IPS-11a (cell line): ENCODE measurements around the gene CCSER2.

ENCODE experiments used
- H3K4me3 ChIP-seq: one replicate; pipeline ENCODE4 v1.5.1; 2013; ENCODE audit warnings: low read depth, low read length, control low read depth

CCSER2 gene

DNA sequence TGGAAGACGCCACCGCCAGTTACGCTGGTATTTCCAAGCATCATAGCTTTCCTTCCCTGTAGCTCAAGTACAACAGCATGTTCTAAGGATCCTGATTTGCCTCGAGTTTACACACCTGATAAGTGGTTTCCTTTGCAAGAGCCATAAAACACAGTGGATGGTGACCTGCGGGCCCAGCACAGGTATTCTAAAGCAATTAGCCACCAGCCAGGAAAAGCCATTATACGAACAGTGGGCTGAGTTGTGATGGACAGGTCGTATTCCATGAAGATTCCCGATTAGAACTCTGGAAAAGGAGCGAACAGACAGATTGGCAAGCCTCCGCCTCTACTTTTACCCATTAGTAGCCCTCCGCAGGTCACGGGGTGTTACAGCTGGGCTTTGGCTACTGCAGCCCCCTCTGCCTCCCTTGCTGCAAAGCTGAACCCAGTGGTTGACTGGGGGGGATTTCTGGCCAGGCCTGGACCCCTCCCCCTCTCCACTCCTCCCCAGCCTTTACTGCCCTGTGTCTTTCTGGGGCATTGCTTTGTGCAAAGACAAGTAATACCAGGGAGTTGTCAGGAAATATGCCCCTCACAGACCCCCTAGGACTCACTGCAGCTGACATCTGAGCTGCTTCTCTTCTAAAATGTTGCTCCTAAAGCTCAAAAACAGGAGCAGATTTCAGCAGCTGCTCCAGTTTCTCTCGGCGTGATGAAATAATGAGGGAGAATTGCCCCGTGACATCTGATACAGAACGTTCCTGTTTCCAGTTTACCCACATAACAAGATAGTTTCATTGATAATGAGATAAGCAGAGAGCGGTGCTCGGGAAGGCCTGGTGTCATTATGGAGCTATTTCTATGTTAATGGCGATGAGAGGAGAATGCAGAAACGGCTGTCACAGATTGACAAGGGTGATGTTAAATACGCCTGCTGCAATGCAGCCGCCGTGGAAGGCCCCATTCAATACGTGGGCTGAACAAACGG is 214.4 kb downstream of the CCSER2 start:
- no peak overlapping the region for H3K4me3 ChIP-seq

DNA sequence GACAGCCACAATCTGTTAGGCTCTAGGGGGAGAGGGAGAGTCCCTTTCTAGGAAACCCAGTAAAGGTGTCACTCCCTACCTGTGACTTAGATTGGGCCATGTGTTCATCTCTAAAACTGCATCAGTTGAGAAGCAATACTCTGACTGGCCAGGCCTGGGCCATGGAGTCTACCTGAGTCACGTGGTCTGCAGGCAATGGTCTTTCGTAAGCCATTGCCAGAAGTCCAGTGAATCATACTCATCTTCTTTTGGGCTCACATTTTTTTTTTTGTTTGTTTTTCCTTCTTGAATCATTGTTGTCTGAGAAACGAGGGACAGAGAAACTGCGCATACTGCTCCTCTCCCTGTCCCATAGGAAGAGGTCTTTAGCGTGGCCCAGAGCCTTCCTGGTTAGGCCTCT is 215.6 kb downstream of the CCSER2 start:
- no peak overlapping the region for H3K4me3 ChIP-seq

DNA sequence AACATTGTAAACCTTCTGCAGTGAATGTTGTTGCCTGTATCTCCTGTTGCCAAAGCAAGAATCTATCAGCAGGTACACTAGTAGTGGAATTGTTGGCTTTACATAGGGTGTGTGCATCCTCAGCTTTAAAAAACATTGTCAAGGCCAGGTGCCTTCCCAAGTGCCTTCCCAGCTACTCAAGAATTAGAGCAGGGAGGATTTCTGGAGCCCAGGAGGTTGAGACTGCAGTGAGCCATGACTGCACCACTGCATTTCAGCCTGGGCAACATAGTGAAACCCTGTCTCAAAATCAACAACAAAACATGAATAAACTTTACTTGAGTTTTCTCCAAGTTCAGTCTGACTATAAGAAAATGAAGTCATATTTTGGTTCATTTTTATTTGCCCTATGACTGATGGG is 217.3 kb downstream of the CCSER2 start:
- H3K4me3 ChIP-seq, result no peak overlapping the region

DNA sequence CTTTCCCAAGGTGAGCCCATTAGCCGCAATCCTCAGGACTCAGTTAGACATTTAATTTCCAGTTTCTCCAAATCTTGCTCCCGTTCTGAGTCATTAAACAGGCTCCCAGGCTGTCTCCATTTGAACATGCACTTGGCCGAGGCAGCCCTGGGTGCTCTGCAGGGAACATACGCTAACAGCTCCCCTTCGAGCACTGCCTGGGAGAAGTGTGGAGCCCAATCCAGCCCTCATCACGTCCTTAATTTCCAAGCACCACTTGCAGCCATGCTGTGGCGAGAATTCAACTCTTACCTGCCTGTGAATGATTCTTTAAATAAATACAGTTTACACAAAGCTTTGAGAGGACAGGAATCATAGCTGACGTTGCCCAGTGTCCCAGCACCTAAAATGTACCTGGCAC is 218.2 kb downstream of the CCSER2 start:
- H3K4me3 ChIP-seq, result no peak overlapping the region

DNA sequence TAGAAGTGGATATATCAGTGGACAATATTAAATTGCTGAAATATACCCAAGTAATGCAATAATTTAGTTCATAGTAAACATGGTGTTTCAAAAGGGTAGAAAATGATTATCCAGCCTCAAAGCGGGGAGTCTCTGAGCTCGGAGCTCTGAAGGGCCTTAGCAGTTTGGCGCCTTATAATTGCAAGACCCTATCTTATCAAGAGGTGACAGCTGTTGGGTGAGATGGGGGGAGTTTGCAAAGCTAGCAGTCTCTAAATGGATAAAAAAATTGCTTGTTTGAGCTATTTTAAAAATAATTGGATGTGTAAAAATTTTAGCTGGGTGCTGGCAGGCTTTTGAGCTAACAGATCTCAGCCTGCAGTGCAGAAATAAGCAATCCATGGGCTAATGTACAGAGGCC is 219.2 kb downstream of the CCSER2 start:
- H3K4me3 ChIP-seq, result no peak overlapping the region

DNA sequence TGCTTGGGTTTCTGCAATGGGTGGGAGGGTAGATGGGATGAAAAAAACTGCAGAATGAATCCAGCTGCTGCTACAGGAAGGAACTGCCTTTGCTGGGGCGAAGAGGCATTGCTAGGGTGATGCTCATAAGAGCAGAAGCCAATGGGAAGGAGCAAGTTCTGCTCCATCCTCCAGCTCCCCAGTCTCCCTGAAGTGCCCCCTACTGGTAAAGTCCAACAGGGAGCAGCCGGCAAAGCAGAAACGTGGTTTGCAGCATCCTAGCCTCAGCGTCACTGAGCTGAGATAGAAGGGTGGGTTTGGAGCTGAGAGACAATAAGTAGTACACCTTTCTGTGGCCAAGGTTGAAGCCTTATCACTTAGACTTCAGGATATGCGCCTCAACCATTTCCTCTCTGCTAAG is 220.5 kb downstream of the CCSER2 start:
- H3K4me3 ChIP-seq, result no peak overlapping the region

DNA sequence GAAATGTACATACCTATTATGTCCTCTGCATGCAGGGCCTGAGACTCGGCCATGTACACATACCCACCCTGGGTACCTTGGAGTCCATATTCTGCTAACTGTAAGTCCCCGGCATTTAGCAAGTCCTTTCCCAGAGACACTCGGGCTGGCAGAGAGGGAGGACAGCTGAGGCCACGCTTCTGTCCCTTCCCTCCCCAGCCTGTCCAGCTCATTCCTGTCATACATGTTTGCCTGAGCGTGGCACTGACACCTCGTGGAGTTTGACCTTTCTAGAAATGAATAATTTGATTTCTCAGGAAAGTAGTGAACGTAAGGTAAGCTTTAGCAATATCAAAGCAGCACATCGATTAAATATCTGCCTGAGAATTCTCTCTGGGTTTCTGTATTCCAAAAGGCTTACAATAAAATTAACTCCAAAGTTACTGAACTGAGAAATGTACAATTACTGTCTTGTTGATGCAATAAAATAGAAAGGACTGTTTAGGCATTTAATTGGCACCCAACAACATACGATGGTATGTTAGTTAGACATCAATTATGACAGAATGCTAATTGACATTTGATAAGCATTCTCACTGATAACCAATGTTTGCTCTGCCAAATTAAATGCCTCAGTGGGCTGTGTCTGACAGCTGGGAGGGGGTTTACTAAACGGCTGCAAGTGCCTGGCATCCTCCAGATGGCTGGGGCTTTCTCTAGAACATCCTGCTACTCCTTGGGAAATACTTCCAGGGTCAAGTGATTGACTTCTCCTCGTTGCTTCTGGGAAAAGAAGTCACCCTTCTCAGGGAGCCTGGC is 221.2 kb downstream of the CCSER2 start:
- H3K4me3 ChIP-seq, result no peak overlapping the region

DNA sequence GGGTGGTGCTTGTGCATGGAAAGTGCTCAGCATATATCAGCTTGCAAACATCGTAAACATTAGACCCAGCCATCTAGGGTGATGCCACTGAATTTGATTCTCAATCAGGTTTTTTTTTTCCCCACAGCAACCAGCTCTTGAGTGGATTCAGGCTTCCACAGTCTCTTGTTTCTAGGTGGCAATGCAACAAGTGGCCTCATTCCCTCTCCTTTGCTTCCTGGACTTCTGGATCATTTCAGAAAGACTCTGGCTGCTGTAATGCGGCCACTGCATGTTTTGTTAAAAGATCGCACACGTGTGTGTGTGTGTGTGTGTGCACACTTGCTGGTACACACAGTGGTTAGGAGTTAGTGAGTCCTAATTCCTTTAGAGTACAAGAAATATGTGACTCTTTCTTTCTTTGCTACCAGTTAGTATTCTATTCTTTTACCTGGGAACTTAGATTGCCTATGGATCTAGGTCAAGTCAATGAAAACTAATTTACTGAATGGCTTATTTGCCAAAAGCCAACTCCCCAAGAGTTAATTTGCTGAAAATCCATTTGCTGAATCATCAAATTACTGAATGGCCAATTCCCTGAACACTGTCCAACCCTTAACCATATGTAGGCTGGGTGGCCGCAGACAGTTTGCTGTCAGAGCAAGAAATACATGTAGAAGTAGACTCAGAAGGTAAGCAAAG is 222.5 kb downstream of the CCSER2 start:
- H3K4me3 ChIP-seq, result no peak overlapping the region

DNA sequence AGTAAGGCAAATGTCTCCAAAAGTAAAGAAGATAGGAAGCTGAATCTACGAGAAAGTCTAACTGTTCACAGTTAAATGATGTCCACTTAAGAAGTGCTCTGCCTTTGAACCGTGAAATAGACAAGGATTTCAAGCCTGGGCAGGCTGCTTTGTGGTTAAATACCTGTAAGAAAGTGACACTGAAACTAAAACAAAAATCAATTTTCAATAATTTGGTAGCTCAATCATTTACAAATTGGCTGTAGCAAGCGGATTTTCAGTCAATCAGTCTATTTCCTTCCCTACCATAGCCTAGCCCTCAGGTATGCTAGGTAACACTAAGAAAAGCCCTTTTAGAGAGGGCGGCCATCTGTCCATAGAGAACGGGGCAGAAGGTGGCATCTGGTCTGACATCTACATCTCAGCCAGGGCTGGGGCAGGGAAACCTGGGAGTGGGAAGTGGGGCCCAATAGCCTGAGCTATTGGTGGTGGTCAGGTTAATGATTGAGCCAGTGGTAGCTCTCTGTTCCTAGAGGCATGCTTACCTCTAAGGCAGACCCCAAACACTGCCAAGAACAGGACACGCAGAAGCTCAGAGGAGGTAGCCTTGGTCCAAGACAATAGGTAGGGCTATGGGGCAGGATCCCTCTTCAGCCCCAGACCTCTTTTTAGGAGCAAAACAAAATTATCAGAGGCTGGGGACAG is 223.2 kb downstream of the CCSER2 start:
- H3K4me3 ChIP-seq, result no peak overlapping the region

DNA sequence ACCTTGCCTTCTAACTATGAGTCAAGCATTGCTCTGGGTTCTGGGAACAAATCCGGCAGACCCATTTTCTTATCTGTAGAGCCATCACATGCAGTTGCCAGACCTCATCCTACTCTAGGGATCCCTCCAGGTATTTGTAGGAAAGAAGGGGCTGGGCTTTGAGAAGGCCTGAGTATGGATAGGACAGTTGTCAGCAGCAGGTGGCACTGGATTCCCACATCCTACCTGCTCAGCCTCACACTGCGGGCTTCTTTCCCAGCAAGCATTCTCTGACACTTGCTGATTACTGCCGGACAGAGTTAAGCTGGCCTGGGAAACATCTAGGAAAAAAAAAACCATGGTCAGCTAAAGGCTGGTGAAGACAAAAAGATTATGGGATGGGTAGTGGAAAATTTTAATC is 224.1 kb downstream of the CCSER2 start:
- H3K4me3 ChIP-seq, result no peak overlapping the region

DNA sequence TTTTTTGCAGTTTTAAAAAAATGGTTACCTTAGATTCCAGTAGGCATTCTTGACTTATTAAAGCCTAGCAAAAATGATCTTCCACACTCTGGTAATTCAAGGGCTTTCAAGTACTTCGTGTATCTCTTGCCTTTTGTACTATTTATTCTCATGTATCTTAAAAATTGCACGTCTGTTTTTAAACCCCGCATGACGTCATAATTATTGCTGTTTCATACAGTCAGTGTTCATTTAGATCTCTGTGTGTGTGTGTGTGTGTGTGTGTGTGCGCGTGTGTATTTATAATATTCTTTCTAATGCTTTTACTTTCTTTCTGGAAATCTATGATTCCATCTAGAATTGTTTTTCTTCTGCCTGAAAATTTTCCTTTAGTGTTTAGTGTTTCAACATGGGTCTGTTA is 234.2 kb downstream of the CCSER2 start:
- no peak overlapping the region for H3K4me3 ChIP-seq

DNA sequence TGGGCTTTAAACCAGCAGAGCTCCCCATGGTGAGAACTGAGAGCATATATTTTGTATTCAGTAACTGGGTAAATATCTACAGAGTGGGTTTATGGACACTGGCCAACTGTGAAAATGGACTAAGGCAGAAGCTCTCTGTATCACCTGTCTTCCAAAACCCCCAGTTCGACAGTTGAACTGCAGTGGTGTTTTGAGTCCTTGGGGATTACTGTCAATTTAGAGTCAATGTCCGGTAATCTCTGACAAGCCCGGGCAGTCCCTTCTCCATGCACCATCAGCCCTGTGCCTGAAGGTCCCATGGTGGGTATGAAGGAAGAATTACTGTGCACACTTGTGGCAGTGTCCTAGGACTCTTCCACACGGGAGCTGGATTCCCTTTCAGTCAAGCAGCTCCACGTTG is 235.0 kb downstream of the CCSER2 start:
- H3K4me3 ChIP-seq, result no peak overlapping the region

DNA sequence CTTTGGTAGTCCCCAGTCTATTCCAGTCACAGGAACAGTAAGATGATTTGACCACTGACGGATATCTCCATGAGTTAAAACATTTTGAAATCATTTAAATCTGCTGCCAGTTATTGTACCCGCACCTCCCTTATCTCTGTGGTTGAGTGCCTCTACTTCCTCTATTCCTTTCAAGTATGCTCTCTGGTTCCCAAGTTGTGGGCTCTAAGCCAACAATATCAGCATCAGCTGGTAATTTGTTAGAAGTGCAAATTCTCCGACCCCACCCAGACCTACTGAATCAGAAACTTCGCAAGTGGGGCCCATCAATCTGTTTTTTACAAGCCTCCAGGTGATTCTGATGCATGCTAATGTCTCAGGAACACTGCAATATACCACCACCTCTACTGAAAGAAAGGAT is 235.5 kb downstream of the CCSER2 start:
- no peak overlapping the region for H3K4me3 ChIP-seq

DNA sequence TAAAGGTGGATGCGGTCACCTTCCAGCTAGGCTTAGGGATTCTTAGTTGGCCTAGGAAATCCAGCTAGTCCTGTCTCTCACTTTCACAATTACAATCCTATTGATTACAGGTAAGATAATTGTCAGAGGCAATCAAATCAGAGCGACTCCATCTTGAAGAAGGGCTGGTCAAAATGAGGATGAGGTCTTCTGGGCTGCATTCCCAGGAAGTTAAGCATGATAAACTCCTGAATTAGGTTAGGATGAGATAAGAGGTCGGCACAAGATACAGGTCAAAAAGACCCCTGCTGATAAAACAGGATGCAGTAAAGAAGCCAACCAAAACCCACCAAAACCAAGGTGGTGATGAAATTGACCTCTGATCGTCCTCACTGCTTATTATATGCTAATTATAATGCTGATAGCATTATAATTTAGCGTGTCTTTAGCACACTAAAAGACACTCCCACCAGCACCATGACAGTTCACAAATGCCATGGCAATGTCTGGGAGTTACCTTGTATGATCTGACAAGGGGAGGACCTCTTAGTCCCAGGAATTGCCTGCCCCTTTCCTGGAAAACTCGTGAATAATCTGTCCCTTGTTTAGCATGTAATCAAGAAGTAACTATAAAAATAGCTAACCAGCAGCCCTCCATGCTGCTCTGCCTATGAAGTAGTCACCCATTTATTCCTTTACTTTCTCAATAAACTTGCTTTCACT is 237.6 kb downstream of the CCSER2 start:
- H3K4me3 ChIP-seq, result no peak overlapping the region

DNA sequence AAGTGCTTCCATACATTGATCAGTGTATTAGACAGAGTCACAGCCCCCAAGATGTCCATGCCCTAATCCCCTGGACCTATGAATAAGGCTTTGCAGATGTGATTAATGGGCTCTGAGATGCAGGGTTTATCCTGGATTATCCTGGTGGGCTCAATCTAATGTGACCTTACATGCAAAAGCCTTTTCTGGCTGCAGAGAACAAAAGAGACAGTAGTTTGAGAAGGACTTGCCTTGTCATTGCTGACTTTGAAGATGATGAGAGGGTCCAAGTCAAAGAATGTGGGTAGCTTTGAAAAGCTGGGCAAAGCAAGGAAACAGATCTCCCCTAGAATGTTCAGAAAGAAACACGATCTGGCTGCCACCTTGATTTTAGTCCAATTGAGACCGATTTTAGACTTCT is 238.7 kb downstream of the CCSER2 start:
- no peak overlapping the region for H3K4me3 ChIP-seq
